H1 (cell line): ENCODE data around the gene KCNQ1. TPM values are rescaled to one million over a fixed set of nuclear protein-coding genes. Genes with fewer than 3 reads are reported as not detected.

Source experiments
- SIN3A ChIP-seq, 2 experiments: IDR thresholded peaks in 1 of 2; conservative IDR thresholded peaks in 1 of 2; 2 replicates each; pipeline ENCODE4 v1.6.1; 2011 to 2012; ENCODE audit warnings: low read length in 2 of 2, improper control_type of control experiment in 1 of 2, low read depth in 1 of 2, mild to moderate bottlenecking in 1 of 2
- polyA plus RNA-seq, 7 experiments: library from polyadenylated mRNA; depleted of rRNA in 3 of 7; stranded (reverse) in 5 of 7; unstranded in 2 of 7; fragments of >200 nt in 5 of 7; fragments of 200-250 nt in 2 of 7; gene quantifications; 1 replicate in 5 of 7; 2 replicates in 1 of 7; 4 replicates in 1 of 7; pipeline versions ENCODE4 v1.2.1 to v1.2.3, GENCODE V29; 2011 to 2013; ENCODE audit warnings: missing spikeins in 2 of 7, mixed read lengths in 2 of 7
- total RNA-seq: library from RNA; stranded (reverse); fragmentation: NEBNext Ultra II Directional; extraction: Animal tissue kit (Norgen Biotek cat#: 25700); gene quantifications from 2 replicates; pipeline ENCODE4 v1.2.1, GENCODE V29; 2021

Gene KCNQ1
- total and polyA plus RNA-seq, 2 of the 8 experiments (the other 6 are each of a cell fraction or from before 2014, with no cell fraction given), result 1.9 to 2.0 TPM

GRCh38 chr11:2838676-2839294 is 394.0 kb downstream of the KCNQ1 start (continued):
- no peak for TF ChIP-seq SIN3A (conservative IDR thresholded peaks at IDR 0.05 in 1 of 2, IDR thresholded peaks at IDR 0.05 in 1 of 2; ENCODE audit: low read depth in 1 of 2, low read length in 2 of 2)
